H9 (cell line): ENCODE data around the gene ATP2B2. TPM values are rescaled to one million over a fixed set of nuclear protein-coding genes. Genes with fewer than 3 reads are reported as not detected.

Experiments
- DNase-seq: peaks from one replicate; pipeline ENCODE4 v3.0.0-alpha.2; 2017
- H2AFZ ChIP-seq: one replicate; pipeline ENCODE4 v1.6.1; 2013; ENCODE audit warnings: mild to moderate bottlenecking, low read length, control low read depth, moderate library complexity
- H2AK5ac ChIP-seq: 2 replicates; pipeline ENCODE4 v1.6.1; 2013; ENCODE audit warnings: low read length, control low read depth, mixed read lengths; ENCODE audit not compliant: insufficient read length
- H2BK120ac ChIP-seq: one replicate; pipeline ENCODE4 v1.6.1; 2013; ENCODE audit warnings: low read depth, mild to moderate bottlenecking, low read length, control low read depth, inconsistent platforms; ENCODE audit not compliant: poor library complexity, severe bottlenecking
- H2BK12ac ChIP-seq: 2 replicates; pipeline ENCODE4 v1.6.1; 2013; ENCODE audit warnings: low read length, control low read depth, mixed read lengths, low read depth; ENCODE audit not compliant: insufficient read length
- H2BK15ac ChIP-seq: 2 replicates; pipeline ENCODE4 v1.6.1; 2013; ENCODE audit warnings: low read depth, low read length, control low read depth
- H2BK20ac ChIP-seq: one replicate; pipeline ENCODE4 v1.6.1; 2013; ENCODE audit warnings: low read depth, mild to moderate bottlenecking, low read length, control low read depth, inconsistent platforms; ENCODE audit not compliant: poor library complexity, severe bottlenecking
- H2BK5ac ChIP-seq: 2 replicates; pipeline ENCODE4 v1.6.1; 2013; ENCODE audit warnings: low read length, control low read depth, mixed read lengths; ENCODE audit not compliant: insufficient read length
- H3K14ac ChIP-seq: 2 replicates; pipeline ENCODE4 v1.6.1; 2013; ENCODE audit warnings: low read length, control low read depth; ENCODE audit not compliant: insufficient read depth
- H3K18ac ChIP-seq: 2 replicates; pipeline ENCODE4 v1.6.1; 2013; ENCODE audit warnings: low read depth, mild to moderate bottlenecking, mixed read lengths, low read length, control low read depth; ENCODE audit not compliant: insufficient read length
- H3K23ac ChIP-seq: 2 replicates; pipeline ENCODE4 v1.6.1; 2013; ENCODE audit warnings: low read length, control low read depth, mixed read lengths, low read depth; ENCODE audit not compliant: insufficient read length
- H3K23me2 ChIP-seq: 2 replicates; pipeline ENCODE4 v1.6.1; 2013; ENCODE audit warnings: low read depth, mild to moderate bottlenecking, mixed read lengths, low read length, control low read depth; ENCODE audit not compliant: insufficient read length, poor library complexity, severe bottlenecking
- H3K27ac ChIP-seq: 2 replicates; pipeline ENCODE4 v1.5.1; 2013; ENCODE audit warnings: low read length, control low read depth, mixed read lengths, low read depth; ENCODE audit not compliant: insufficient read length
- H3K27me3 ChIP-seq: 2 replicates; pipeline ENCODE4 v1.6.1; 2013; ENCODE audit warnings: low read length, control low read depth, inconsistent platforms; ENCODE audit not compliant: insufficient read depth
- H3K4ac ChIP-seq: 2 replicates; pipeline ENCODE4 v1.6.1; 2013; ENCODE audit warnings: low read depth, mild to moderate bottlenecking, control low read depth, inconsistent platforms, low read length, moderate library complexity
- H3K4me1 ChIP-seq: 2 replicates; pipeline ENCODE4 v1.6.1; 2013; ENCODE audit warnings: low read length, control low read depth, inconsistent platforms; ENCODE audit not compliant: insufficient read depth
- H3K4me2 ChIP-seq: 2 replicates; pipeline ENCODE4 v1.6.1; 2013; ENCODE audit warnings: low read length, control low read depth, mixed read lengths; ENCODE audit not compliant: insufficient read length, insufficient read depth
- H3K56ac ChIP-seq: 2 replicates; pipeline ENCODE4 v1.6.1; 2013; ENCODE audit warnings: low read depth, mild to moderate bottlenecking, mixed read lengths, low read length, control low read depth; ENCODE audit not compliant: insufficient read length
- H3K79me1 ChIP-seq: 2 replicates; pipeline ENCODE4 v1.6.1; 2013; ENCODE audit warnings: low read depth, mild to moderate bottlenecking, moderate library complexity, low read length, control low read depth, inconsistent platforms; ENCODE audit not compliant: insufficient read depth, poor library complexity, severe bottlenecking
- H3K79me2 ChIP-seq: 2 replicates; pipeline ENCODE4 v1.6.1; 2013; ENCODE audit warnings: low read length, control low read depth, inconsistent platforms; ENCODE audit not compliant: insufficient read depth
- H3K9ac ChIP-seq: 2 replicates; pipeline ENCODE4 v1.6.1; 2013; ENCODE audit warnings: low read length, control low read depth, mixed read lengths; ENCODE audit not compliant: insufficient read length; ENCODE audit errors: extremely low read depth
- H3K9me3 ChIP-seq: one replicate; pipeline ENCODE4 v1.6.1; 2013; ENCODE audit warnings: low read depth, low read length, inconsistent platforms; ENCODE audit not compliant: control insufficient read depth
- H3T11ph ChIP-seq: one replicate; pipeline ENCODE4 v1.6.1; 2013; ENCODE audit warnings: mild to moderate bottlenecking, low read length, control low read depth, inconsistent platforms
- H4K20me1 ChIP-seq: one replicate; pipeline ENCODE4 v1.6.1; 2013; ENCODE audit not compliant: control insufficient read depth, insufficient read length, insufficient read depth
- H4K5ac ChIP-seq: 2 replicates; pipeline ENCODE4 v1.6.1; 2013; ENCODE audit warnings: low read depth, mild to moderate bottlenecking, mixed read lengths, low read length, control low read depth; ENCODE audit not compliant: insufficient read length
- H4K8ac ChIP-seq: replicated peaks from 2 replicates; pipeline ENCODE4 v1.6.1; 2013; ENCODE audit warnings: low read length, control low read depth, mixed read lengths, low read depth; ENCODE audit not compliant: insufficient read length
- H4K91ac ChIP-seq: 2 replicates; pipeline ENCODE4 v1.6.1; 2013; ENCODE audit warnings: low read depth, mild to moderate bottlenecking, moderate library complexity, mixed read lengths, low read length, control low read depth; ENCODE audit not compliant: insufficient read length
- H3K27ac Mint-ChIP-seq, 3 experiments: 2 replicates in 2 of 3; 3 replicates in 1 of 3; pipeline ENCODE4 v1.8.0; 2020 to 2021; ENCODE audit warnings: mixed read lengths in 3 of 3, mild to moderate bottlenecking in 1 of 3, moderate library complexity in 1 of 3
- H3K27me3 Mint-ChIP-seq: 2 replicates; pipeline ENCODE4 v1.8.0; 2021; ENCODE audit warnings: low read depth, mild to moderate bottlenecking, moderate library complexity, mixed read lengths
- H3K36me3 Mint-ChIP-seq, 3 experiments: 2 replicates in 2 of 3; 3 replicates in 1 of 3; pipeline ENCODE4 v1.8.0; 2020 to 2021; ENCODE audit warnings: low read depth in 3 of 3, mixed read lengths in 3 of 3; ENCODE audit not compliant: insufficient read depth in 1 of 3
- H3K4me1 Mint-ChIP-seq, 2 experiments: 2 replicates each; pipeline ENCODE4 v1.8.0; 2020; ENCODE audit warnings: mixed read lengths in 2 of 2
- H3K4me3 Mint-ChIP-seq, 2 experiments: 2 replicates in 1 of 2; 3 replicates in 1 of 2; pipeline ENCODE4 v1.8.0; 2020 to 2021; ENCODE audit warnings: mild to moderate bottlenecking in 2 of 2, mixed read lengths in 2 of 2, moderate library complexity in 1 of 2
- H3K9me3 Mint-ChIP-seq, 2 experiments: 2 replicates in 1 of 2; 3 replicates in 1 of 2; pipeline ENCODE4 v1.8.0; 2020; ENCODE audit warnings: mild to moderate bottlenecking in 2 of 2, mixed read lengths in 2 of 2, moderate library complexity in 1 of 2
- WGBS: extraction: QIAGEN DNeasy Blood & Tissue Kit; methylation state at CpG from one replicate; pipeline ENCODE4 v1.1.7; 2013; ENCODE audit warnings: missing lambda C conversion rate, low lambda C conversion rate, mixed read lengths; ENCODE audit not compliant: insufficient read length; ENCODE audit errors: extremely low coverage; 5-methylcytosine and 5-hydroxymethylcytosine counted together
- total RNA-seq: library from RNA; stranded (reverse); gene quantifications from 2 replicates; pipeline ENCODE4 v1.2.1, GENCODE V29; 2021
- TF ChIP-seq, protein P1 (sequence below): fragments of 200-600 bp; sonication (generic); conservative IDR thresholded peaks from 3 replicates; pipeline ENCODE4 v1.8.0; 2021; ENCODE audit warnings: antibody characterized with exemption, mild to moderate bottlenecking

ATP2B2 gene
- total RNA-seq, 1 experiment from 2014 or later = 0.33 TPM

- Histone ChIP-seq H3K79me2 (no peaks in the 10 kb centered on the region), H2BK15ac (no peak overlapping the region), H2BK20ac (no peak overlapping the region), H3K4ac (no peak overlapping the region), H3T11ph (no peak overlapping the region), H3K4me2 (no peak overlapping the region), H3K23ac (no peak overlapping the region), H2BK120ac (no peak overlapping the region), H3K9me3 (no peaks in the 10 kb centered on the region), H3K27me3 (no peaks in the 10 kb centered on the region), H4K91ac (no peak overlapping the region), H4K5ac (no peak overlapping the region), H2BK12ac (no peak overlapping the region), H3K27ac (no peak overlapping the region), H3K9ac (no peak overlapping the region), H3K79me1 (no peaks in the 10 kb centered on the region), H3K56ac (no peak overlapping the region), H2AFZ (no peak overlapping the region), H3K18ac (no peak overlapping the region), H4K20me1 (no peaks in the 10 kb centered on the region), H3K4me1 (no peaks in the 10 kb centered on the region; the same call in 1 of the 2 replicates), H3K23me2 (no peaks in the 10 kb centered on the region), H2BK5ac (no peak overlapping the region), H4K8ac (no peak overlapping the region), H3K14ac (no peak overlapping the region), H2AK5ac (no peak overlapping the region)
- no peaks in the 10 kb centered on the region for H3K4me1 Mint-ChIP-seq
- no peak for DNase-seq
- no peaks in the 10 kb centered on the region for H3K9me3 Mint-ChIP-seq
- no CpG with 5 or more reads among the region's 3 CpGs for WGBS
- H3K27ac Mint-ChIP-seq = no peak overlapping the region
- H3K36me3 Mint-ChIP-seq = peaks cover 21 to 89% (median 85%) of the 10 kb centered on the region in 3 experiments; a peak in 6 of 7 replicates
- TF ChIP-seq, protein P1, sequence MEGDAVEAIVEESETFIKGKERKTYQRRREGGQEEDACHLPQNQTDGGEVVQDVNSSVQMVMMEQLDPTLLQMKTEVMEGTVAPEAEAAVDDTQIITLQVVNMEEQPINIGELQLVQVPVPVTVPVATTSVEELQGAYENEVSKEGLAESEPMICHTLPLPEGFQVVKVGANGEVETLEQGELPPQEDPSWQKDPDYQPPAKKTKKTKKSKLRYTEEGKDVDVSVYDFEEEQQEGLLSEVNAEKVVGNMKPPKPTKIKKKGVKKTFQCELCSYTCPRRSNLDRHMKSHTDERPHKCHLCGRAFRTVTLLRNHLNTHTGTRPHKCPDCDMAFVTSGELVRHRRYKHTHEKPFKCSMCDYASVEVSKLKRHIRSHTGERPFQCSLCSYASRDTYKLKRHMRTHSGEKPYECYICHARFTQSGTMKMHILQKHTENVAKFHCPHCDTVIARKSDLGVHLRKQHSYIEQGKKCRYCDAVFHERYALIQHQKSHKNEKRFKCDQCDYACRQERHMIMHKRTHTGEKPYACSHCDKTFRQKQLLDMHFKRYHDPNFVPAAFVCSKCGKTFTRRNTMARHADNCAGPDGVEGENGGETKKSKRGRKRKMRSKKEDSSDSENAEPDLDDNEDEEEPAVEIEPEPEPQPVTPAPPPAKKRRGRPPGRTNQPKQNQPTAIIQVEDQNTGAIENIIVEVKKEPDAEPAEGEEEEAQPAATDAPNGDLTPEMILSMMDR = no peak
- no peak overlapping the region for H3K4me3 Mint-ChIP-seq
- H3K27me3 Mint-ChIP-seq = no peaks in the 10 kb centered on the region
Measured at GRCh38 chr3:10312861-10313260, 192.5 kb downstream of the ATP2B2 start.
